RWPE2 (cell line): ENCODE results near the gene HSPA13.

Source experiments
- ATAC-seq: fragments of 200-7000 bp; cut with Tn5 transposase; 3 replicates; pipeline ENCODE4 v1.9.1; 2021; ENCODE audit warnings: low read depth
- DNase-seq: peaks from one replicate; pipeline ENCODE4 v3.0.0-alpha.2; 2020; ENCODE audit warnings: low spot score
- H3K27ac ChIP-seq: fragments of 450-650 bp; 2 replicates; pipeline ENCODE4 v1.5.1; 2017; ENCODE audit warnings: mild to moderate bottlenecking; ENCODE audit not compliant: poor library complexity, severe bottlenecking
- H3K27me3 ChIP-seq: fragments of 250-450 bp; sonication (Bioruptor Pico); 2 replicates; pipeline ENCODE4 v1.5.1; 2021; ENCODE audit warnings: mild to moderate bottlenecking, moderate library complexity; ENCODE audit not compliant: insufficient read depth, poor library complexity, severe bottlenecking
- H3K36me3 ChIP-seq: fragments of 250-450 bp; sonication (Bioruptor Pico); 2 replicates; pipeline ENCODE4 v1.5.1; 2020; ENCODE audit warnings: low read depth, mild to moderate bottlenecking, moderate library complexity
- H3K4me1 ChIP-seq: fragments of 250-450 bp; sonication (Bioruptor Pico); 2 replicates; pipeline ENCODE4 v1.5.1; 2021; ENCODE audit warnings: mild to moderate bottlenecking, moderate library complexity; ENCODE audit not compliant: insufficient read depth, poor library complexity, severe bottlenecking
- H3K4me3 ChIP-seq: fragments of 250-450 bp; sonication (Bioruptor Pico); 2 replicates; pipeline ENCODE4 v1.5.1; 2021; ENCODE audit warnings: mild to moderate bottlenecking, moderate library complexity; ENCODE audit not compliant: severe bottlenecking
- H3K9me3 ChIP-seq: fragments of 250-450 bp; sonication (Bioruptor Pico); 2 replicates; pipeline ENCODE4 v1.5.1; 2021; ENCODE audit warnings: mild to moderate bottlenecking, moderate library complexity; ENCODE audit not compliant: severe bottlenecking
- TF ChIP-seq, protein P1 (sequence below): fragments of 450-650 bp; IDR thresholded peaks from one replicate; pipeline ENCODE4 v1.5.1; 2017; ENCODE audit warnings: mild to moderate bottlenecking, moderate library complexity; ENCODE audit not compliant: poor library complexity, severe bottlenecking

Gene HSPA13, protein sequence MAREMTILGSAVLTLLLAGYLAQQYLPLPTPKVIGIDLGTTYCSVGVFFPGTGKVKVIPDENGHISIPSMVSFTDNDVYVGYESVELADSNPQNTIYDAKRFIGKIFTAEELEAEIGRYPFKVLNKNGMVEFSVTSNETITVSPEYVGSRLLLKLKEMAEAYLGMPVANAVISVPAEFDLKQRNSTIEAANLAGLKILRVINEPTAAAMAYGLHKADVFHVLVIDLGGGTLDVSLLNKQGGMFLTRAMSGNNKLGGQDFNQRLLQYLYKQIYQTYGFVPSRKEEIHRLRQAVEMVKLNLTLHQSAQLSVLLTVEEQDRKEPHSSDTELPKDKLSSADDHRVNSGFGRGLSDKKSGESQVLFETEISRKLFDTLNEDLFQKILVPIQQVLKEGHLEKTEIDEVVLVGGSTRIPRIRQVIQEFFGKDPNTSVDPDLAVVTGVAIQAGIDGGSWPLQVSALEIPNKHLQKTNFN

DNA sequence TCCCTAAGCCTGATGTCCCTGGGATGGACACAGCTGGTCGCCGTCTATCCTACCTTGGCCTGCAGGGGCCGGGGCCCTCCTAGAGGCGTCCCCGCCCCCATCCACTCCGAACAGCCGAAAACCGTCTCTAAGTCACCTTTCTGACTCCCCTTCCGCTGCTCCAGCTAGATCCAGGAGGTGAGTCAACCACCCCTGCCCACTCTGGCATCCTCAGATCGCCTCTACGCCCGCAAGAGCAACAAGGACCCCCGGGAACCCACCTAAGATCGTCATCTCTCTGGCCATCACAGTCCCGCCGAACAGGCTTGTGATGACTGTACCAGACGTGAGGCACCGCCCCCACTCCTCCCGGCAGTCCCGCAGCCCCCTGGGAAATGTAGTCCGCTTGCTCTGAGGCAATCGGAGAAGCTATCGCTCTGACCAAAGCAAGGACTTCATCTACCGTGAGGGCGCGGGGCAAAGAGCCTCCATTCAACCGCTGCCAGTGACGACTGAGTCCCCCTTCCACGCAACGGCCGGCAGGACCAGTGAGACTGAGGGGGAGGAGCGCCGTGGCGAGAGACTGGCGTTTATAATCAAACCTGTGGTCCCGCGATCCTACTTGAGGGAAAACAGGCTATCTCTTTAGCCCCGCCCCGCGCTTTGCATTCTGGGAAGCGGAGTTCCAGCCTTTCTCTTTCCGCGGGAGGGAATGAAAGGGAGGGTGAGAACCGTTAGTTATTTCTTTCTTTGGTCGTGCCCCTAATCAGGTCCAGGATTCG lies at the start of gene HSPA13:
TSS of gene HSPA13 (minus strand) at position 312 of the 761 bp plus-strand sequence. CDS start at position 285, 27 bp downstream.
- peak within 1 kb of the TSS; percentile 14 for H3K27ac ChIP-seq
- ATAC-seq, result peak; percentile 98
- H3K27me3 ChIP-seq, result no peaks in the 10 kb centered on the region
- H3K4me3 ChIP-seq, result peak within 1 kb of the TSS; percentile 85
- H3K9me3 ChIP-seq, result no peaks in the 10 kb centered on the region
- TF ChIP-seq, protein P1, sequence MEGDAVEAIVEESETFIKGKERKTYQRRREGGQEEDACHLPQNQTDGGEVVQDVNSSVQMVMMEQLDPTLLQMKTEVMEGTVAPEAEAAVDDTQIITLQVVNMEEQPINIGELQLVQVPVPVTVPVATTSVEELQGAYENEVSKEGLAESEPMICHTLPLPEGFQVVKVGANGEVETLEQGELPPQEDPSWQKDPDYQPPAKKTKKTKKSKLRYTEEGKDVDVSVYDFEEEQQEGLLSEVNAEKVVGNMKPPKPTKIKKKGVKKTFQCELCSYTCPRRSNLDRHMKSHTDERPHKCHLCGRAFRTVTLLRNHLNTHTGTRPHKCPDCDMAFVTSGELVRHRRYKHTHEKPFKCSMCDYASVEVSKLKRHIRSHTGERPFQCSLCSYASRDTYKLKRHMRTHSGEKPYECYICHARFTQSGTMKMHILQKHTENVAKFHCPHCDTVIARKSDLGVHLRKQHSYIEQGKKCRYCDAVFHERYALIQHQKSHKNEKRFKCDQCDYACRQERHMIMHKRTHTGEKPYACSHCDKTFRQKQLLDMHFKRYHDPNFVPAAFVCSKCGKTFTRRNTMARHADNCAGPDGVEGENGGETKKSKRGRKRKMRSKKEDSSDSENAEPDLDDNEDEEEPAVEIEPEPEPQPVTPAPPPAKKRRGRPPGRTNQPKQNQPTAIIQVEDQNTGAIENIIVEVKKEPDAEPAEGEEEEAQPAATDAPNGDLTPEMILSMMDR, result no peak
- peaks cover 18% of the 10 kb centered on the region for H3K4me1 ChIP-seq
- DNase-seq, result peak; percentile 99
- peaks cover 38% of the 10 kb centered on the region for H3K36me3 ChIP-seq

DNA sequence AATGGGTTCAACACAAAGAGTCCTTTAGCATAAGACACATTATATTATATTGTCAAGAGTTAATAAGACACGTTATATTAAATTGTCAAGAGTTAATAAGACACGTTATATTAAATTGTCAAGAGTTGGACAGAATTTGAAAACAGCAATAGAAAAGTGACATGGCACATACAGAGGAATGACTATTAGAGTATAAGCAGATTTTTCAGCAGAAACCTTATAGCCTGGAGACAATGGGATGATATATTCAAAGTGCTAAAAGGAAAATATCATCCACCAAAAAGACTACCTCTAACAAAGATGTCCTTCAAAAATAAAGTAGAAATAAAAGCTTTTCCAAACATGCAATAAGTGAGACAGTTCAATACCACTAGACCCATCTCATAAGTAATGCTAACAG lies 36.0 kb upstream of the HSPA13 start:
- no peaks in the 10 kb centered on the region for H3K4me1 ChIP-seq
- no peak overlapping the region for H3K4me3 ChIP-seq
- no peaks in the 10 kb centered on the region for H3K36me3 ChIP-seq
- TF ChIP-seq, protein P1, result no peak
- H3K27me3 ChIP-seq, result no peaks in the 10 kb centered on the region
- ATAC-seq (no peak), DNase-seq (no peak)
- no peak overlapping the region for H3K27ac ChIP-seq
- H3K9me3 ChIP-seq, result no peaks in the 10 kb centered on the region

DNA sequence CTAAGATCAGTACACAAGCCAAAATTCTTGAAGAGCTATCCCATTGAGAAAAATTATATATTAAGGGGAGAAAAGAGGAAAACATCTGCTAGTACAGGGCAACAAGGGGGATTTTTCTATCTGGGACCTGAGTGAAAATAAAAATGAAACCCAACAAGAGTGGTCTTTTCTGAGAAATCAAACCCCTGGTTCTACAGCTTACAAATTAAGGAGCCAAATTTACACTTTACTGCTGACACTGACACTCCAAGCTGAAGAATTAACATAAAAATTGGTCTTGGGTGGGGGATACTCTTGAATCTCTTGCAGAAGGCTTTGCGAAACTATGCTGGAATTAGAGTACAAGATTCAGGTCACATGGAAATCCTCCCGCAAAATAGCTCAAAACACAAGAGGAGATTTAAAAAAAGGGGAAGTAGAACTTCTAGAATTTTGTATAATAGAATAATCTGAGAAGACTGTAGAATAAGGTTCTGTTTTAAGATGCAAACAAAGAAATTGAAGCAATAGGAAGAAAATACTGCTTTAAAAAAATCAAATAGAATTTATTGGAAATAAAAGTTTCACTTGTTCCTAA lies 32.1 kb upstream of the HSPA13 start:
- DNase-seq (no peak), ATAC-seq (no peak)
- no peak overlapping the region for H3K27ac ChIP-seq
- H3K4me1 ChIP-seq, result no peaks in the 10 kb centered on the region
- H3K4me3 ChIP-seq, result no peak overlapping the region
- H3K36me3 ChIP-seq, result no peaks in the 10 kb centered on the region
- H3K9me3 ChIP-seq, result no peaks in the 10 kb centered on the region
- TF ChIP-seq, protein P1, result no peak
- H3K27me3 ChIP-seq, result no peaks in the 10 kb centered on the region

DNA sequence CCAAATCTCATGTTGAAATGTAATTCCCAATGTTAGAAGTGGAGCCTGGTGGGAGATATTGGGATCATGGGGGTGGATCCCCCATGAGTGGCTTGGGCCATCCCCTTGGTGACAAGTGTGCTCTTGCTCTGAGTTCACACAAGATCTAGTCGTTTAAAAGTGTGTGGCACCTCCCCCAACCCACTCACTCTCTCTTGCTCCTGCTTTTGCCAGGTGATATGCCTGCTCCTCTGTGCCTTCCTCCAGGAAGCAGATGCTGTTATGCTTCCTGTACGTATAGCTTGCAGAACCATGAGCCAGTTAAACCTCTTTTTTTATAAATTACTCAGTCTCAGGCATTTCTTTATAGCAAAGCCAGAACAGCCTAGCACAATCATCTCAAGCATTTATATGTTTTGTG lies 23.0 kb upstream of the HSPA13 start:
- DNase-seq (no peak), ATAC-seq (no peak)
- Histone ChIP-seq H3K27me3 (no peaks in the 10 kb centered on the region), H3K4me3 (no peak overlapping the region), H3K27ac (no peak overlapping the region), H3K9me3 (no peaks in the 10 kb centered on the region), H3K4me1 (no peaks in the 10 kb centered on the region), H3K36me3 (no peaks in the 10 kb centered on the region)
- TF ChIP-seq, protein P1, result no peak
